Activated naive CD4-positive, alpha-beta T cell treated with anti-CD3 and anti-CD28 coated beads, Interleukin-2, amount 50 U/mL, for 72 hours (primary cell): Measurements from ENCODE around the gene TUBGCP2. TPM values are rescaled to one million over a fixed set of nuclear protein-coding genes. Genes with fewer than 3 reads are reported as not detected.
"Not testable (repeated sequence)": the region's sequence is repeated elsewhere in the genome, so short reads cannot be mapped to it uniquely, and the experiment has no call there.

ENCODE experiments used
- ATAC-seq, 2 donors: fragments of 150-1000 bp; cut with Tn5 transposase; 2 replicates each; pipeline ENCODE4 v1.10.0; 2021; ENCODE audit warnings: mild to moderate bottlenecking in 2 of 2, moderate library complexity in 2 of 2
- DNase-seq, 2 donors: peaks; one replicate each; pipeline ENCODE4 v3.0.0; 2021 to 2022; ENCODE audit warnings: low spot score in 2 of 2
- H3K27ac Mint-ChIP-seq, 2 donors: one replicate each; pipeline ENCODE4 v1.8.0; 2022; ENCODE audit warnings: mild to moderate bottlenecking in 2 of 2, mixed read lengths in 2 of 2
- H3K36me3 Mint-ChIP-seq, 2 donors: one replicate each; pipeline ENCODE4 v1.8.0; 2022; ENCODE audit warnings: mixed read lengths in 2 of 2
- H3K9me3 Mint-ChIP-seq, 2 donors: one replicate each; pipeline ENCODE4 v1.8.0; 2022; ENCODE audit warnings: mixed read lengths in 2 of 2
- total RNA-seq, 2 donors: library from RNA; stranded (reverse); gene quantifications; one replicate each; pipeline ENCODE4 v1.2.3, GENCODE V29; 2022

Gene TUBGCP2
- total RNA-seq, 2 donors from 2014 or later = 47.9 to 53.3 TPM

GRCh38 chr10:133270204-133270603 lies 38.5 kb downstream of the TUBGCP2 start:
- H3K36me3 Mint-ChIP-seq = no peaks in the 10 kb centered on the region
- DNase-seq (no peak), ATAC-seq (no peak)
- H3K27ac Mint-ChIP-seq = no peak overlapping the region
- H3K9me3 Mint-ChIP-seq = no peaks in the 10 kb centered on the region

GRCh38 chr10:133269367-133269766 lies 39.3 kb downstream of the TUBGCP2 start:
- Mint-ChIP-seq H3K27ac (peak overlapping the region in 1 of 2 donors; percentile 44), H3K36me3 (no peaks in the 10 kb centered on the region), H3K9me3 (no peaks in the 10 kb centered on the region)
- no peak for ATAC-seq
- no peak for DNase-seq

GRCh38 chr10:133268532-133268931 lies 40.1 kb downstream of the TUBGCP2 start:
- no peak overlapping the region for H3K27ac Mint-ChIP-seq
- H3K36me3 Mint-ChIP-seq = no peaks in the 10 kb centered on the region
- DNase-seq = no peak
- H3K9me3 Mint-ChIP-seq = no peaks in the 10 kb centered on the region
- ATAC-seq = no peak

GRCh38 chr10:133267829-133268228 lies 40.8 kb downstream of the TUBGCP2 start:
- no peak for ATAC-seq
- Mint-ChIP-seq H3K27ac (no peak overlapping the region), H3K9me3 (no peaks in the 10 kb centered on the region), H3K36me3 (no peaks in the 10 kb centered on the region)
- DNase-seq = no peak

GRCh38 chr10:133267293-133267692 lies 41.4 kb downstream of the TUBGCP2 start:
- ATAC-seq = no peak
- Mint-ChIP-seq H3K27ac (no peak overlapping the region), H3K9me3 (no peaks in the 10 kb centered on the region), H3K36me3 (no peaks in the 10 kb centered on the region)
- no peak for DNase-seq

- Mint-ChIP-seq H3K36me3 (no peaks in the 10 kb centered on the region), H3K9me3 (no peaks in the 10 kb centered on the region), H3K27ac (peak overlapping the region in 1 of 2 donors; percentile 27)
- DNase-seq (no peak), ATAC-seq (no peak)
Measured at GRCh38 chr10:133266056-133266795, 42.4 kb downstream of the TUBGCP2 start.

GRCh38 chr10:133265052-133265451 lies 43.6 kb downstream of the TUBGCP2 start:
- not testable (repeated sequence) for DNase-seq, H3K9me3 Mint-ChIP-seq, ATAC-seq, H3K36me3 Mint-ChIP-seq, H3K27ac Mint-ChIP-seq

GRCh38 chr10:133264461-133264860 lies 44.2 kb downstream of the TUBGCP2 start:
- ATAC-seq = no peak
- no peaks in the 10 kb centered on the region for H3K9me3 Mint-ChIP-seq
- DNase-seq = no peak
- H3K27ac Mint-ChIP-seq = peak overlapping the region in 1 of 2 donors; percentile 18
- no peaks in the 10 kb centered on the region for H3K36me3 Mint-ChIP-seq

- Mint-ChIP-seq H3K36me3 (no peaks in the 10 kb centered on the region), H3K9me3 (no peaks in the 10 kb centered on the region), H3K27ac (peak overlapping the region; percentile 18 to 36)
- ATAC-seq (no peak), DNase-seq (no peak)
Measured at GRCh38 chr10:133263674-133264073, 45.0 kb downstream of the TUBGCP2 start.

- Mint-ChIP-seq H3K27ac (no peak overlapping the region), H3K9me3 (no peaks in the 10 kb centered on the region), H3K36me3 (no peaks in the 10 kb centered on the region)
- DNase-seq (no peak), ATAC-seq (no peak)
Measured at GRCh38 chr10:133262696-133263095, 46.0 kb downstream of the TUBGCP2 start.

- ATAC-seq (peak; percentile 30 to 64), DNase-seq (peak; percentile 75 to 78)
- Mint-ChIP-seq H3K36me3 (no peaks in the 10 kb centered on the region), H3K27ac (peak overlapping the region in 1 of 2 donors; percentile 63), H3K9me3 (no peaks in the 10 kb centered on the region)
Measured at GRCh38 chr10:133261726-133262325, 46.8 kb downstream of the TUBGCP2 start.

GRCh38 chr10:133260895-133261725 lies 47.6 kb downstream of the TUBGCP2 start:
- Mint-ChIP-seq H3K27ac (peak overlapping the region; percentile 29 to 63), H3K36me3 (no peaks in the 10 kb centered on the region), H3K9me3 (no peaks in the 10 kb centered on the region)
- peak; percentile 53 to 67 for ATAC-seq
- DNase-seq = peak; percentile 64 to 88

GRCh38 chr10:133259602-133259989 lies 49.1 kb downstream of the TUBGCP2 start:
- no peak for DNase-seq
- H3K36me3 Mint-ChIP-seq = no peaks in the 10 kb centered on the region

GRCh38 chr10:133258818-133259601 lies 49.7 kb downstream of the TUBGCP2 start:
- DNase-seq (peak; percentile 73 to 93), ATAC-seq (peak; percentile 68 to 76)
- H3K27ac Mint-ChIP-seq = peak overlapping the region; percentile 13 to 63
- no peaks in the 10 kb centered on the region for H3K36me3 Mint-ChIP-seq
- H3K9me3 Mint-ChIP-seq = no peaks in the 10 kb centered on the region

More at GRCh38 chr10:133259602-133259989, 49.1 kb downstream of the TUBGCP2 start:
- peak; percentile 2 to 3 for ATAC-seq
- Mint-ChIP-seq H3K27ac (peak overlapping the region in 1 of 2 donors; percentile 63), H3K9me3 (no peaks in the 10 kb centered on the region)

- H3K36me3 Mint-ChIP-seq = no peaks in the 10 kb centered on the region
- DNase-seq (peak; percentile 36 to 70), ATAC-seq (no peak)
- H3K27ac Mint-ChIP-seq = peak overlapping the region in 1 of 2 donors; percentile 82
- H3K9me3 Mint-ChIP-seq = no peaks in the 10 kb centered on the region
Measured at GRCh38 chr10:133258066-133258817, 50.4 kb downstream of the TUBGCP2 start.
